Tibial nerve (tissue), 4 donors: ENCODE measurements around the gene DDX54.

Experiments
- EP300 ChIP-seq, 2 donors: sonication (generic); formaldehyde crosslinking; IDR thresholded peaks; one replicate each; pipeline ENCODE4 v1.6.1; 2017; ENCODE audit warnings: antibody characterized with exemption in 2 of 2, mild to moderate bottlenecking in 1 of 2
- TF ChIP-seq, protein P1 (sequence below), 5 experiments: fragments of 200-600 bp in 3 of 5; fragments of 450-650 bp in 2 of 5; sonication (generic) in 3 of 5; IDR thresholded peaks; one replicate each; pipeline ENCODE4 v1.5.1; 2016 to 2019; ENCODE audit warnings: antibody characterized with exemption in 5 of 5, mild to moderate bottlenecking in 3 of 5, moderate library complexity in 2 of 5

DNA sequence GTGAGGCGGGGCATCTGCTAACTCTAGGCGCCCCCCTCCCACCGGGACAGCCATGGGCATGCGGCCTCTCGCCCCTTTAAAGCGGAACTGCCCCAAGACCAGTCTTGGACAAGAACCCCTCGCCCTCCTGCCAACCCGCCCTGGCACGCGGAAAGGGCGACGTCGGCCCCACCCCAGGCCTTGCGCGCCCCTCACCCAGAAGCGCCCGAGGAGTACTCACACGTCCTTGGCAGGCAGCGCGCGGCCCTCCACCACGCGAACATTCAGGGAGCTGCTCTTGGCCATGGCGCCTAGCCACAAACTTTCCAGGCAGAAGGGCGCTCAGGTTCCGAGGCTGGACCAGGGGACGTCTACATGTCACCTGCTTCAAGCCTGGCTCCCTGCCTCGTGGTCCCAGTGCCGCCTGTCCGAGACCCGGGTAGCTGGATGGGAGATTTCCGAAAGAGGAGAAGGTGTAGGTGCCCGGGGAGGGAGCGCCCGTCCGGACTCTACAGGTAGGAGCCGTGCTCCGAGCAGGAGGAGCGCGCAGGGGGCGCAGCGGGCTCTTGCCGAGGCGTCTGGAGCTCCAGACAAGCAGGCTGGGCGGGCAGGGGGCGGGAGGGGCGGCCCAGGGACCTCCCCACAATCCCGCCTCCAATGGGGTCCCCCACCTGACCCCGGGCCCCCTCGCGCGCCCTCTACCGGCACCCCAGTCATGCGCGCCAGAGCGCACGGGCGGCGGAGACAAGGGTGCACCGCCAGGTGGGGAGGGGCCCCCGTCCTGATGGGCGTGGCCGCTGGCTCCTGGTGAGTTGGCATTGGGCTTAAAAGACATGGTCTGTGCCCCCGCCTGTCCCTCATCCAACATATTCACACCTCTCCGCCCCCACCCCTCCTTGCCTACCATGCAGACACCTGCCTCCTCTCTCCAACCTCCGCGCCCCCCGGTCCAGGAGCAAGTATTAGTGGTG, 49.8 kb downstream of the DDX54 start, which contains the start of gene RASAL1:
- TF ChIP-seq, protein P1, sequence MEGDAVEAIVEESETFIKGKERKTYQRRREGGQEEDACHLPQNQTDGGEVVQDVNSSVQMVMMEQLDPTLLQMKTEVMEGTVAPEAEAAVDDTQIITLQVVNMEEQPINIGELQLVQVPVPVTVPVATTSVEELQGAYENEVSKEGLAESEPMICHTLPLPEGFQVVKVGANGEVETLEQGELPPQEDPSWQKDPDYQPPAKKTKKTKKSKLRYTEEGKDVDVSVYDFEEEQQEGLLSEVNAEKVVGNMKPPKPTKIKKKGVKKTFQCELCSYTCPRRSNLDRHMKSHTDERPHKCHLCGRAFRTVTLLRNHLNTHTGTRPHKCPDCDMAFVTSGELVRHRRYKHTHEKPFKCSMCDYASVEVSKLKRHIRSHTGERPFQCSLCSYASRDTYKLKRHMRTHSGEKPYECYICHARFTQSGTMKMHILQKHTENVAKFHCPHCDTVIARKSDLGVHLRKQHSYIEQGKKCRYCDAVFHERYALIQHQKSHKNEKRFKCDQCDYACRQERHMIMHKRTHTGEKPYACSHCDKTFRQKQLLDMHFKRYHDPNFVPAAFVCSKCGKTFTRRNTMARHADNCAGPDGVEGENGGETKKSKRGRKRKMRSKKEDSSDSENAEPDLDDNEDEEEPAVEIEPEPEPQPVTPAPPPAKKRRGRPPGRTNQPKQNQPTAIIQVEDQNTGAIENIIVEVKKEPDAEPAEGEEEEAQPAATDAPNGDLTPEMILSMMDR (IDR thresholded peaks at IDR 0.05): peak in 4 of 5 experiments; percentile 9 to 50 (median 30)
- TF ChIP-seq EP300 (IDR thresholded peaks at IDR 0.05): no peak
